Measurements from ENCODE around the gene ANKIB1.

DNA sequence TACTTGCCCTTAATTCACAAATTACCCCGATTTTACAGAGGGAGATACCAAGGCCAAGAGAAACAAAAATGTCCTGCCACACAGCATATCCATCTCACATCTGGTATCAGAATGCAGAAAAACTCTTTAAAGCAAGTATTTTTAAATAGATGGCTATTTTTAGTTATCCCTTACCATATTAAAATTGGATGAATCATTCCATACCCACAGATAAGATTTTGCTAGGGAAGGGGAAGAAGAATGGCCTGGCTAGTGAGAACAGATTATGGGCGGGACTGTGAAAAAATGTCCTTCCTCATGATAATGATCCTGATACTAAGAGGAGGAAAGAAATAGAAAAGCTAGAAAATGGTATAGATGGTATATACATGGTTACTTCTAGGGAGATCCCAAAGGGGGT is 121.0 kb downstream of the ANKIB1 start:
- TF ChIP-seq TAF1 (IDR thresholded peaks at IDR 0.05; ENCODE audit: low read depth, low read length) (no peak), PAX5 (IDR thresholded peaks at IDR 0.05; ENCODE audit: insufficient read depth, low read length, severe bottlenecking) (no peak), POLR2AphosphoS5 (IDR thresholded peaks at IDR 0.05; ENCODE audit: low read depth, low read length) (no peak), POLR2A (IDR thresholded peaks at IDR 0.05; ENCODE audit: low read depth, low read length) (no peak), SPI1 (IDR thresholded peaks at IDR 0.05; ENCODE audit: low read depth, low read length) (no peak), POU2F2 (IDR thresholded peaks at IDR 0.05; ENCODE audit: low read depth, low read length) (no peak)

Data from GM12891 (cell line).